Uterus (tissue), 4 donors: ENCODE results near the gene TERB1. TPM values are rescaled to one million over a fixed set of nuclear protein-coding genes. Genes with fewer than 3 reads are reported as not detected.

Experiments
- DNase-seq, 2 donors: peaks; one replicate each; pipeline ENCODE4 v3.0.0-alpha.2; 2019 to 2020
- H3K27ac ChIP-seq, 2 donors: fragments of 200-600 bp; sonication (generic); 1 replicate in 1 of 2; 2 replicates in 1 of 2; pipeline ENCODE4 v1.5.1; 2016 to 2018
- H3K27me3 ChIP-seq, 2 donors: fragments of 200-600 bp; sonication (generic); one replicate each; pipeline ENCODE4 v1.5.1; 2018 to 2019; ENCODE audit warnings: control low read depth in 1 of 2
- H3K36me3 ChIP-seq, 2 donors: fragments of 200-600 bp; sonication (generic); one replicate each; pipeline ENCODE4 v1.5.1; 2019; ENCODE audit warnings: control low read depth in 1 of 2
- H3K4me1 ChIP-seq, 2 donors: fragments of 200-600 bp; sonication (generic); one replicate each; pipeline ENCODE4 v1.5.1; 2018 to 2019; ENCODE audit warnings: control low read depth in 1 of 2
- H3K4me3 ChIP-seq, 2 donors: fragments of 200-600 bp; sonication (generic); 1 replicate in 1 of 2; 2 replicates in 1 of 2; pipeline ENCODE4 v1.5.1; 2018 to 2019; ENCODE audit warnings: mild to moderate bottlenecking in 1 of 2
- H3K9me3 ChIP-seq, 2 donors: fragments of 200-600 bp; sonication (generic); one replicate each; pipeline ENCODE4 v1.5.1; 2019; ENCODE audit warnings: control low read depth in 1 of 2
- POLR2A ChIP-seq, 2 donors: fragments of 450-650 bp; IDR thresholded peaks; one replicate each; pipeline ENCODE4 v1.6.1; 2016; ENCODE audit warnings: antibody characterized with exemption in 2 of 2, mild to moderate bottlenecking in 1 of 2, moderate library complexity in 1 of 2
- intact Hi-C: fragments of 100-400 bp; cut with DNase I; formaldehyde crosslinking; loops from one replicate; pipeline ENCODE4 v1.15.1; 2023; ENCODE audit warnings: low total_unique reads
- total RNA-seq, 4 donors: library from RNA; depleted of rRNA in 3 of 4; stranded (reverse); fragments of >200 nt in 3 of 4; gene quantifications; one replicate each; pipeline versions ENCODE4 v1.1.0 to v1.2.4, GENCODE V29; 2014 to 2023
- TF ChIP-seq, protein P1 (sequence below), 4 experiments: fragments of 200-600 bp in 2 of 4; fragments of 450-650 bp in 2 of 4; sonication (generic) in 2 of 4; IDR thresholded peaks; one replicate each; pipeline ENCODE4 v1.5.1; 2016 to 2019; ENCODE audit warnings: antibody characterized with exemption in 4 of 4, mild to moderate bottlenecking in 2 of 4, moderate library complexity in 1 of 4
- donor health status: DM: yes; HTN: yes; CAD: no.

TERB1 gene
- total RNA-seq, 4 donors from 2014 or later: 0.21 to 0.83 TPM; not detected in 2

DNA sequence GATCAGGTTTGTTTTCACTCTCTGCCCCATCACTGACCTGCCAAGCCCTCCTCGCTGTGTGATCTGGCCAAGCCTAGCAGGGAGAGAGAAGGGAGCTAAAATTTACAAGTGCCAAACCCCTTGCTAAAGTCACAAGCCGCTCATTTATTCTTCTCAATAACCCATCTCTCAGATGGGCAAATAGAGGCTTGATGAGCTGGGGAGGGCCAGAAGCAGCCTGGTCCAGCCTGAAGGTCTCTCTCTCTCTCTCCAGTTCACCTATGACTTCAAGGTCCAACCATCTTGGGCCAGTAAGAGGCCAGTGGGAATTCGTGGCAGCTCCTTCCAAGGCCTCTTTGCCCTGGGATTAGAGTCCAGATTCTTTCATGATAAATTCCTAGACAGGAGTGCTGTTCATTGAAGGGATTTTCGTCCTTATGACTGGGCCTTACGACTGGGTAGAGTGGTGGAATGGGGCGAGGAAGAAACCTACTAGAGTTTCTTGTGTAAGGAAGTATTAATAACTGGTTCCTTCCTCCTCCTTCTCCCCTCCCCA is 46.2 kb upstream of the TERB1 start:
- intact Hi-C loops: no loop called here
- no peaks in the 10 kb centered on the region for H3K36me3 ChIP-seq
- no peak overlapping the region for H3K4me3 ChIP-seq
- H3K27me3 ChIP-seq: peaks cover 4 to 9% of the 10 kb centered on the region in 2 donors
- no peak overlapping the region for H3K27ac ChIP-seq
- TF ChIP-seq, protein P1, sequence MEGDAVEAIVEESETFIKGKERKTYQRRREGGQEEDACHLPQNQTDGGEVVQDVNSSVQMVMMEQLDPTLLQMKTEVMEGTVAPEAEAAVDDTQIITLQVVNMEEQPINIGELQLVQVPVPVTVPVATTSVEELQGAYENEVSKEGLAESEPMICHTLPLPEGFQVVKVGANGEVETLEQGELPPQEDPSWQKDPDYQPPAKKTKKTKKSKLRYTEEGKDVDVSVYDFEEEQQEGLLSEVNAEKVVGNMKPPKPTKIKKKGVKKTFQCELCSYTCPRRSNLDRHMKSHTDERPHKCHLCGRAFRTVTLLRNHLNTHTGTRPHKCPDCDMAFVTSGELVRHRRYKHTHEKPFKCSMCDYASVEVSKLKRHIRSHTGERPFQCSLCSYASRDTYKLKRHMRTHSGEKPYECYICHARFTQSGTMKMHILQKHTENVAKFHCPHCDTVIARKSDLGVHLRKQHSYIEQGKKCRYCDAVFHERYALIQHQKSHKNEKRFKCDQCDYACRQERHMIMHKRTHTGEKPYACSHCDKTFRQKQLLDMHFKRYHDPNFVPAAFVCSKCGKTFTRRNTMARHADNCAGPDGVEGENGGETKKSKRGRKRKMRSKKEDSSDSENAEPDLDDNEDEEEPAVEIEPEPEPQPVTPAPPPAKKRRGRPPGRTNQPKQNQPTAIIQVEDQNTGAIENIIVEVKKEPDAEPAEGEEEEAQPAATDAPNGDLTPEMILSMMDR (IDR thresholded peaks at IDR 0.05): no peak
- TF ChIP-seq POLR2A (IDR thresholded peaks at IDR 0.05): no peak
- H3K9me3 ChIP-seq: no peaks in the 10 kb centered on the region
- H3K4me1 ChIP-seq: peaks cover 0 to 13% of the 10 kb centered on the region in 2 donors
- DNase-seq: no peak

GRCh38 chr16:66846831-66847230 is 45.4 kb upstream of the TERB1 start:
- peaks cover 4 to 9% of the 10 kb centered on the region in 2 donors for H3K27me3 ChIP-seq
- DNase-seq: peak in 1 of 2 donors; percentile 6
- H3K36me3 ChIP-seq: no peaks in the 10 kb centered on the region
- no peak overlapping the region for H3K4me3 ChIP-seq
- TF ChIP-seq, protein P1 (IDR thresholded peaks at IDR 0.05): no peak
- TF ChIP-seq POLR2A (IDR thresholded peaks at IDR 0.05): no peak
- H3K4me1 ChIP-seq: peaks cover 0 to 13% of the 10 kb centered on the region in 2 donors
- no peaks in the 10 kb centered on the region for H3K9me3 ChIP-seq
- intact Hi-C loops: no loop called here
- no peak overlapping the region for H3K27ac ChIP-seq

DNA sequence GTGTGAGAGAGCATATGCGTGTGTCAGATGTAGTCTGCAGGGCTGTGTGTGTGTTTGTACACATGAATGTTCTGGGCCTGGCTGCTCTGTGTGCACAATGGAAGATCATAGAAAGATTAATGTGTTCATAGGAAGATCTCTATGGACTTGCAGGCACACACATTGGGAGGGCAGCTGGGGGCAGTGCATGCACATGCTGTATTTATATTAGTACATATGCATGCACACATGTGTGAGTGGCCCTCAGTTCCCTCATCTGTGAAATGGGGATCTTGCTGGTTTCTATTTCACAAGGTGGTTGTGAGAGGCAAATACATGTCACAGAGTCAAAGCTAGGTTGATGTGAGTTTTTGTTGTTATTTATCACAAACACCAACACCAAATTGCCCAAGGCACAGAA is 44.9 kb upstream of the TERB1 start:
- Histone ChIP-seq H3K27ac (no peak overlapping the region), H3K36me3 (no peaks in the 10 kb centered on the region), H3K9me3 (no peaks in the 10 kb centered on the region), H3K4me1 (peaks cover 0 to 13% of the 10 kb centered on the region in 2 donors), H3K4me3 (no peak overlapping the region), H3K27me3 (peaks cover 4 to 9% of the 10 kb centered on the region in 2 donors)
- intact Hi-C loops: no loop called here
- no peak for TF ChIP-seq POLR2A (IDR thresholded peaks at IDR 0.05)
- TF ChIP-seq, protein P1 (IDR thresholded peaks at IDR 0.05): no peak
- DNase-seq: no peak

- no peak for TF ChIP-seq POLR2A (IDR thresholded peaks at IDR 0.05)
- TF ChIP-seq, protein P1 (IDR thresholded peaks at IDR 0.05): no peak
- no peaks in the 10 kb centered on the region for H3K9me3 ChIP-seq
- no peaks in the 10 kb centered on the region for H3K36me3 ChIP-seq
- H3K4me3 ChIP-seq: no peak overlapping the region
- no peak overlapping the region for H3K27ac ChIP-seq
- peaks cover 0 to 13% of the 10 kb centered on the region in 2 donors for H3K4me1 ChIP-seq
- H3K27me3 ChIP-seq: peaks cover 4 to 9% of the 10 kb centered on the region in 2 donors
- intact Hi-C loops: no loop called here
- no peak for DNase-seq
These were observed 44.4 kb upstream of the TERB1 start for GRCh38 chr16:66845791-66846221.

DNA sequence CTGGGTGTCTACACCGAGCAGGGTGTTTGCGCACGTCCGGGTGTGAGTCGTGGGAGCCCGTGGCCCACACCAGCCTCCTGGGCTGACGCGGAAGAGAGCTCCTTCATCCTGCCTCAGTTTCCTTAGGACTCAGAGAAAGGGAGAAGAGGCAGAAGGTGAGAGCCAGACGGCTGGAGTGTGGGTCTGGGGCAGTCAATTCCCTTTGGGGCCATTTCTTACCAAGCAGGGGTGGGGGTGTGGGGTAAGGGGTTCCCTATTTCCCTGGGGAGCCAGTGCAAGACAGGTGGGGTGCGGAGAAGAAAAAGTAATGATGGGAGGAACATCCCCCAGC is 43.7 kb upstream of the TERB1 start:
- Histone ChIP-seq H3K4me3 (no peak overlapping the region), H3K27me3 (peaks cover 4 to 9% of the 10 kb centered on the region in 2 donors), H3K4me1 (peaks cover 0 to 13% of the 10 kb centered on the region in 2 donors), H3K36me3 (no peaks in the 10 kb centered on the region), H3K27ac (no peak overlapping the region), H3K9me3 (no peaks in the 10 kb centered on the region)
- intact Hi-C loops: no loop called here
- TF ChIP-seq, protein P1 (IDR thresholded peaks at IDR 0.05): no peak
- no peak for TF ChIP-seq POLR2A (IDR thresholded peaks at IDR 0.05)
- peak in 1 of 2 donors; percentile 3 for DNase-seq
